22Rv1 (cell line): Measurements from ENCODE around the gene AFF1.

Experiments used
- ZFX ChIP-seq: fragments of 450-650 bp; IDR thresholded peaks from 2 replicates; pipeline ENCODE4 v1.6.1; 2017; ENCODE audit warnings: antibody characterized with exemption, borderline replicate concordance
- TF ChIP-seq, protein P1 (sequence below): fragments of 450-650 bp; IDR thresholded peaks from 2 replicates; pipeline ENCODE4 v1.5.1; 2017; ENCODE audit warnings: mild to moderate bottlenecking

DNA sequence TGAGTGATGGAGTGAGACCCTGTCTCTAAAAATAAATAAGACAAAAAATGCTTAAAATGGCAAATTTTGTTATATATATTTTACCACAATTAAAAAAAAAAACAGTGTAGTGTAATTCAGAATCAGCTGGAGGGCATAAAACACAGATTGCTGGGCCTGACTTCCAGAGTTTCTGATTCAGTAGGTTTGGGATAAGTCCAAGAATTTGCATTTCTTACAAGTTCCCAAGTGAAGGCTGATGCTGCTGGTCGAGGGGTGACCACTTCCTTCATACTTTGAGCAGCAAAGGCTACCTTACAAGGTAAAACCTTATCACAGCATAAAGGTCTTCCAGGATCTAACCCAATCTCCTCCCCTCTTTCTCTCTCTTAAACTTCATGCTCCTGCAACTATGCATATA, 244.9 kb downstream of the AFF1 start:
- TF ChIP-seq, protein P1, sequence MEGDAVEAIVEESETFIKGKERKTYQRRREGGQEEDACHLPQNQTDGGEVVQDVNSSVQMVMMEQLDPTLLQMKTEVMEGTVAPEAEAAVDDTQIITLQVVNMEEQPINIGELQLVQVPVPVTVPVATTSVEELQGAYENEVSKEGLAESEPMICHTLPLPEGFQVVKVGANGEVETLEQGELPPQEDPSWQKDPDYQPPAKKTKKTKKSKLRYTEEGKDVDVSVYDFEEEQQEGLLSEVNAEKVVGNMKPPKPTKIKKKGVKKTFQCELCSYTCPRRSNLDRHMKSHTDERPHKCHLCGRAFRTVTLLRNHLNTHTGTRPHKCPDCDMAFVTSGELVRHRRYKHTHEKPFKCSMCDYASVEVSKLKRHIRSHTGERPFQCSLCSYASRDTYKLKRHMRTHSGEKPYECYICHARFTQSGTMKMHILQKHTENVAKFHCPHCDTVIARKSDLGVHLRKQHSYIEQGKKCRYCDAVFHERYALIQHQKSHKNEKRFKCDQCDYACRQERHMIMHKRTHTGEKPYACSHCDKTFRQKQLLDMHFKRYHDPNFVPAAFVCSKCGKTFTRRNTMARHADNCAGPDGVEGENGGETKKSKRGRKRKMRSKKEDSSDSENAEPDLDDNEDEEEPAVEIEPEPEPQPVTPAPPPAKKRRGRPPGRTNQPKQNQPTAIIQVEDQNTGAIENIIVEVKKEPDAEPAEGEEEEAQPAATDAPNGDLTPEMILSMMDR: no peak
- TF ChIP-seq ZFX: no peak
